ENCODE data around the gene RDH14. TPM values are rescaled to one million over a fixed set of nuclear protein-coding genes. Genes with fewer than 3 reads are reported as not detected.

RDH14 gene
- total RNA-seq, 2 donors from 2014 or later: 20.2 to 23.8 TPM

GRCh38 chr2:18536697-18537096, 23.8 kb downstream of the RDH14 start:
- Histone ChIP-seq H3K9ac (ENCODE audit: low read depth in 2 of 2, low read length in 2 of 2) (no peak overlapping the region), H3K27me3 (no peaks in the 10 kb centered on the region), H3K4me3 (no peak overlapping the region), H3K27ac (no peak overlapping the region), H3K36me3 (no peaks in the 10 kb centered on the region), H3K9me3 (no peaks in the 10 kb centered on the region), H3K4me1 (no peaks in the 10 kb centered on the region)
- intact Hi-C loops (cut with DNase I): no loop called here
- TF ChIP-seq, protein P1, sequence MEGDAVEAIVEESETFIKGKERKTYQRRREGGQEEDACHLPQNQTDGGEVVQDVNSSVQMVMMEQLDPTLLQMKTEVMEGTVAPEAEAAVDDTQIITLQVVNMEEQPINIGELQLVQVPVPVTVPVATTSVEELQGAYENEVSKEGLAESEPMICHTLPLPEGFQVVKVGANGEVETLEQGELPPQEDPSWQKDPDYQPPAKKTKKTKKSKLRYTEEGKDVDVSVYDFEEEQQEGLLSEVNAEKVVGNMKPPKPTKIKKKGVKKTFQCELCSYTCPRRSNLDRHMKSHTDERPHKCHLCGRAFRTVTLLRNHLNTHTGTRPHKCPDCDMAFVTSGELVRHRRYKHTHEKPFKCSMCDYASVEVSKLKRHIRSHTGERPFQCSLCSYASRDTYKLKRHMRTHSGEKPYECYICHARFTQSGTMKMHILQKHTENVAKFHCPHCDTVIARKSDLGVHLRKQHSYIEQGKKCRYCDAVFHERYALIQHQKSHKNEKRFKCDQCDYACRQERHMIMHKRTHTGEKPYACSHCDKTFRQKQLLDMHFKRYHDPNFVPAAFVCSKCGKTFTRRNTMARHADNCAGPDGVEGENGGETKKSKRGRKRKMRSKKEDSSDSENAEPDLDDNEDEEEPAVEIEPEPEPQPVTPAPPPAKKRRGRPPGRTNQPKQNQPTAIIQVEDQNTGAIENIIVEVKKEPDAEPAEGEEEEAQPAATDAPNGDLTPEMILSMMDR (IDR thresholded peaks at IDR 0.05): no peak
- DNase-seq: no peak

DNA sequence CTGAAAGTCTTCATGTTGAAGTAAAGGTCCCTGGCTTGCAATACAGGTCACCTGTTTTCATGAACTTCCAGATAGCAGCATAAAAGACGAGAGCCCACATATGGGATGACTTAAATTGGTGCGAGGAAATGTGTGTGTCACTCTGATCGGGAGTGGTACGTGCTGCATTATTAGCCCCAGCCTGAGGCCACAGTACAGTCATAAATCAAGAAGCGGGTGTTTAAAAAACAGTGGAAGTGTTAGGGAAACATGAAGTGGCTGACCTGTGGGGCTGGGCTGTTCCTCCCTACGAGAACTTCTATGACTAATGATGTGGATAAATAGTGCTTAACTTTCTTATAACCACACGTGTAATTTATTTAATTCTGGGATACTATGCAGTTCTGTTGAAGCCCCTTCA, 24.4 kb downstream of the RDH14 start:
- Histone ChIP-seq H3K9ac (ENCODE audit: low read depth in 2 of 2, low read length in 2 of 2) (no peak overlapping the region), H3K9me3 (no peaks in the 10 kb centered on the region), H3K4me1 (no peaks in the 10 kb centered on the region), H3K27me3 (no peaks in the 10 kb centered on the region), H3K4me3 (no peak overlapping the region), H3K36me3 (no peaks in the 10 kb centered on the region), H3K27ac (no peak overlapping the region)
- intact Hi-C loops (cut with DNase I): no loop called here
- TF ChIP-seq, protein P1 (IDR thresholded peaks at IDR 0.05): no peak
- DNase-seq: no peak

GRCh38 chr2:18531194-18531593, 29.3 kb downstream of the RDH14 start:
- TF ChIP-seq, protein P1 (IDR thresholded peaks at IDR 0.05): no peak
- Histone ChIP-seq H3K27me3 (no peaks in the 10 kb centered on the region), H3K9ac (ENCODE audit: low read depth in 2 of 2, low read length in 2 of 2) (no peak overlapping the region), H3K4me1 (no peaks in the 10 kb centered on the region), H3K36me3 (no peaks in the 10 kb centered on the region), H3K4me3 (no peak overlapping the region), H3K9me3 (no peaks in the 10 kb centered on the region), H3K27ac (no peak overlapping the region)
- no peak for DNase-seq
- intact Hi-C loops (cut with DNase I): no loop called here

DNA sequence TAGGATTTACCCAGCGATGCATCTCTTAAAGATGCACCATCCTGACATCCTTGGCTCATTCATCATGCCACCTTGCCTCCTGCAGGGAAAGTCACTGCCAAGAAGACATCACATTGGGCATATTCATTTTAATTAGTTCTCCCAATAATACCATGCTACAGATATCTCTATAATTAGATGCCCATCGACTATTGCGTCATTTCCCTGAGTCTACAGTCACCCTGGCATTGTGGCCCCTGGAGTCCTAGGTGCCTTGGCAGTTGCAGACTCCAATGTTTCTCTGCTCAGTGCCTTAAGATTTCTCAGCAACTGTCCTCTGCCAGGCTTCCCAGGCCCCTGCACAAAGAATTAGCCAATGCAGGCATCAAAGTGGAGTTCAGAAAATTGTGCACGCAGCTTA, 32.6 kb downstream of the RDH14 start:
- Histone ChIP-seq H3K9ac (ENCODE audit: low read depth in 2 of 2, low read length in 2 of 2) (no peak overlapping the region), H3K4me3 (no peak overlapping the region), H3K9me3 (no peaks in the 10 kb centered on the region), H3K27ac (no peak overlapping the region), H3K4me1 (no peaks in the 10 kb centered on the region), H3K36me3 (no peaks in the 10 kb centered on the region), H3K27me3 (no peaks in the 10 kb centered on the region)
- intact Hi-C loops (cut with DNase I): no loop called here
- TF ChIP-seq, protein P1 (IDR thresholded peaks at IDR 0.05): no peak
- no peak for DNase-seq

DNA sequence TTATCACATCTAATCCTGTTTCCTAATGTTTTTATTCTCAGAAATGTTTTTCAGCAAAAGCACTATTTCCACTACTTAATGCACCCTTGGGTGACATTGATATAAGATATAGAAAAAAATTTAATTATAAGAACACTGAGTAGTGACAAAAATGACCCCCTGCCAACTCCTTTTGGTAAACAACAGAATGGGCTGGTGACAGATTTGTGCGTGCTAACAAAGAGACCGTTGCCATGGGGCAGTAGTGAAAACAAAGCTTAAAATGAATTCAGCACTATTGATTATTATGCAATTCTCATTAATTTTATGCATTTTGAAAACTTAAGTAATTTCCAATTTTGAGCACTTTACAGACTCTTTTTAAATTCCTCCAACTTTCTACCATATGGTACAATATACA, 33.1 kb downstream of the RDH14 start:
- Histone ChIP-seq H3K36me3 (no peaks in the 10 kb centered on the region), H3K27ac (no peak overlapping the region), H3K9me3 (no peaks in the 10 kb centered on the region), H3K9ac (ENCODE audit: low read depth in 2 of 2, low read length in 2 of 2) (no peak overlapping the region), H3K4me3 (no peak overlapping the region), H3K4me1 (no peaks in the 10 kb centered on the region), H3K27me3 (no peaks in the 10 kb centered on the region)
- no peak for DNase-seq
- TF ChIP-seq, protein P1 (IDR thresholded peaks at IDR 0.05): no peak
- intact Hi-C loops (cut with DNase I): no loop called here

GRCh38 chr2:18526429-18526828, 34.0 kb downstream of the RDH14 start:
- intact Hi-C loops (cut with DNase I): no loop called here
- TF ChIP-seq, protein P1 (IDR thresholded peaks at IDR 0.05): no peak
- Histone ChIP-seq H3K4me3 (no peak overlapping the region), H3K27ac (no peak overlapping the region), H3K9ac (ENCODE audit: low read depth in 2 of 2, low read length in 2 of 2) (no peak overlapping the region), H3K4me1 (no peaks in the 10 kb centered on the region), H3K36me3 (no peaks in the 10 kb centered on the region), H3K27me3 (no peaks in the 10 kb centered on the region), H3K9me3 (no peaks in the 10 kb centered on the region)
- DNase-seq: no peak
